Spleen (tissue), 13 donors: Measurements from ENCODE around the gene TNFAIP2. TPM values are rescaled to one million over a fixed set of nuclear protein-coding genes. Genes with fewer than 3 reads are reported as not detected.

Source experiments
- DNase-seq: peaks from one replicate; pipeline ENCODE4 v3.0.0-alpha.2; 2020
- H3K27ac ChIP-seq, 8 donors: fragments of 200-600 bp; sonication (generic) in 7 of 8; 1 replicate in 4 of 8; 2 replicates in 4 of 8; pipeline versions ENCODE4 v1.5.0 to v1.8.0; 2016 to 2021; ENCODE audit warnings: inconsistent platforms in 4 of 8, mild to moderate bottlenecking in 4 of 8, moderate library complexity in 1 of 8
- H3K27me3 ChIP-seq, 7 donors: fragments of 200-600 bp; sonication (generic) in 6 of 7; replicated peaks in 1 of 7; 1 replicate in 4 of 7; 2 replicates in 3 of 7; pipeline versions ENCODE4 v1.5.0 to v1.8.0; 2016 to 2021; ENCODE audit warnings: inconsistent platforms in 3 of 7, mild to moderate bottlenecking in 1 of 7
- H3K36me3 ChIP-seq, 6 donors: fragments of 200-600 bp; sonication (generic) in 5 of 6; 1 replicate in 4 of 6; 2 replicates in 2 of 6; pipeline versions ENCODE4 v1.5.0 to v1.8.0; 2016 to 2021; ENCODE audit warnings: inconsistent platforms in 2 of 6
- H3K4me1 ChIP-seq, 6 donors: fragments of 200-600 bp; sonication (generic) in 5 of 6; 1 replicate in 3 of 6; 2 replicates in 3 of 6; pipeline versions ENCODE4 v1.5.0 to v1.8.0; 2016 to 2021; ENCODE audit warnings: inconsistent platforms in 3 of 6
- H3K4me3 ChIP-seq, 8 donors: fragments of 200-600 bp; sonication (generic) in 7 of 8; 1 replicate in 4 of 8; 2 replicates in 4 of 8; pipeline versions ENCODE4 v1.5.0 to v1.8.0; 2016 to 2021; ENCODE audit warnings: inconsistent platforms in 4 of 8, mild to moderate bottlenecking in 4 of 8, moderate library complexity in 2 of 8
- H3K9me3 ChIP-seq, 8 donors: fragments of 200-600 bp; sonication (generic) in 7 of 8; 1 replicate in 4 of 8; 2 replicates in 4 of 8; pipeline versions ENCODE4 v1.5.0 to v1.8.0; 2016 to 2021; ENCODE audit warnings: inconsistent platforms in 4 of 8
- CTCF ChIP-seq, 11 experiments: fragments of 200-600 bp in 7 of 11; fragments of 450-650 bp in 4 of 11; sonication (generic) in 4 of 11; IDR thresholded peaks in 8 of 11; conservative IDR thresholded peaks in 3 of 11; 1 replicate in 7 of 11; 2 replicates in 4 of 11; pipeline versions ENCODE4 v1.4.0 to v1.8.0; 2016 to 2021; ENCODE audit warnings: antibody characterized with exemption in 11 of 11, inconsistent platforms in 4 of 11, mild to moderate bottlenecking in 1 of 11
- POLR2A ChIP-seq, 3 donors: fragments of 450-650 bp; IDR thresholded peaks; one replicate each; pipeline ENCODE4 v1.5.1; 2017; ENCODE audit warnings: antibody characterized with exemption in 3 of 3, mild to moderate bottlenecking in 1 of 3
- POLR2AphosphoS5 ChIP-seq, 3 donors: sonication (generic); formaldehyde crosslinking; IDR thresholded peaks; one replicate each; pipeline ENCODE4 v1.5.1; 2017; ENCODE audit warnings: antibody characterized with exemption in 3 of 3
- WGBS, 5 donors: extraction: QIAGEN DNeasy Blood & Tissue Kit in 3 of 5; methylation state at CpG; one replicate each; pipeline versions ENCODE4 v1.1.5 to v1.1.7; 2013 to 2018; 5-methylcytosine and 5-hydroxymethylcytosine counted together
- intact Hi-C: fragments of 100-400 bp; cut with DNase I; formaldehyde crosslinking; loops from one replicate; pipeline ENCODE4 v1.15.0; 2023; ENCODE audit warnings: low total_unique reads
- long read RNA-seq, 2 donors: transcript quantifications; one replicate each; lab custom pipeline, GENCODE V29; 2026
- polyA plus RNA-seq, 3 donors: library from polyadenylated mRNA; stranded (reverse); fragments of 200-250 nt; gene quantifications; one replicate each; pipeline ENCODE4 v1.2.1, GENCODE V29; 2013
- total RNA-seq, 7 donors: library from RNA; depleted of rRNA in 3 of 7; stranded (reverse); fragments of >200 nt in 3 of 7; fragmentation: NEBNext Ultra II Directional in 4 of 7; extraction: Animal tissue kit (Norgen Biotek cat#: 25700) in 4 of 7; gene quantifications; one replicate each; pipeline versions ENCODE4 v1.1.0 to v1.2.1, GENCODE V29; 2016 to 2021
- donor health status: healthy with polysubstance abuse.
- donor health status: DM: no; HTN: no; CAD: no; lungs with moderate emphysema.
- donor health status: DM: no; HTN: no; CAD: no.
- donor health status: Bipolar disorder and iron deficiency.
- donor health status: healthy.
- donor health status: DM: no; HTN: no; CAD: no.
- donor health status: DM: yes; HTN: yes; CAD: no.

TNFAIP2 gene
- total RNA-seq (100 to 1,000 TPM; 147 to 297 (median 261) TPM), polyA plus RNA-seq (100 to 1,000 TPM in 2 of 3 donors, 10 to 100 TPM in 1; 90.2 to 410 (median 391) TPM)
- long read RNA-seq, donor 1, full-length matches to known transcripts = 3 of 3 reads
- long read RNA-seq, donor 1, partial matches to known transcripts = 0 of 3 reads
- long read RNA-seq, donor 1, other reads (novel, unspliced or antisense) = 0 of 3 reads
- long read RNA-seq, donor 2, full-length matches to known transcripts = 1 of 1 reads
- long read RNA-seq, donor 2, partial matches to known transcripts = 0 of 1 reads
- long read RNA-seq, donor 2, other reads (novel, unspliced or antisense) = 0 of 1 reads

- WGBS, 5 donors = 0 to 2% (median 1%) methylated on average over 5 to 74 of the region's 74 CpGs
- H3K27me3 ChIP-seq = peaks cover 0 to 40% (median 18%) of the 10 kb centered on the region in 7 donors
- peak; percentile 92 for DNase-seq
- peaks cover 38 to 96% (median 83%) of the 10 kb centered on the region in 6 donors for H3K4me1 ChIP-seq
- intact Hi-C loops = no loop called here
- H3K36me3 ChIP-seq = peaks cover 0 to 24% (median 2%) of the 10 kb centered on the region in 6 donors
- no peaks in the 10 kb centered on the region for H3K9me3 ChIP-seq
- H3K27ac ChIP-seq = peak within 1 kb of the TSS; percentile 72 to 99 (median 94)
- TF ChIP-seq POLR2AphosphoS5 (IDR thresholded peaks at IDR 0.05) = peak; percentile 68 to 88 (median 79)
- TF ChIP-seq CTCF (IDR thresholded peaks at IDR 0.05 in 8 of 11, conservative IDR thresholded peaks at IDR 0.05 in 3 of 11) = no peak
- peak in 1 of 3 donors; percentile 79 for TF ChIP-seq POLR2A (IDR thresholded peaks at IDR 0.05)
- H3K4me3 ChIP-seq = peak within 1 kb of the TSS; percentile 48 to 77 (median 64)
Observed at GRCh38 chr14:103122947-103123633, at the start of gene TNFAIP2. Gene TNFAIP2, plus strand, starts transcription at chr14:103123461. Its CDS starts 2,997 bp downstream, at chr14:103126458.

- peaks cover 0 to 31% (median 0%) of the 10 kb centered on the region in 7 donors for H3K27me3 ChIP-seq
- TF ChIP-seq POLR2AphosphoS5 (IDR thresholded peaks at IDR 0.05) = no peak
- peak overlapping the region in 6 of 8 donors; percentile 7 to 80 (median 66) for H3K27ac ChIP-seq
- no peak overlapping the region for H3K4me3 ChIP-seq
- intact Hi-C loops = loop anchor here (10.0 kb wide), 1 partner anchor 221 kb away; no protein-coding TSS in a partner anchor
- H3K9me3 ChIP-seq = no peaks in the 10 kb centered on the region
- DNase-seq = peak; percentile 72
- H3K36me3 ChIP-seq = no peaks in the 10 kb centered on the region
- peaks cover 7 to 67% (median 44%) of the 10 kb centered on the region in 6 donors for H3K4me1 ChIP-seq
- WGBS, 5 donors = 67 to 72% (median 70%) methylated on average over 19 to 21 of the region's 21 CpGs
Observed at GRCh38 chr14:103073876-103074728, 49.2 kb upstream of the TNFAIP2 start.

- intact Hi-C loops = loop anchor here (10.0 kb wide), 1 partner anchor 220 kb away; no protein-coding TSS in a partner anchor
- H3K4me3 ChIP-seq = peak overlapping the region in 7 of 8 donors; percentile 28 to 69 (median 41)
- peak overlapping the region in 6 of 8 donors; percentile 38 to 80 (median 66) for H3K27ac ChIP-seq
- peak; percentile 33 to 83 (median 68) for TF ChIP-seq POLR2AphosphoS5 (IDR thresholded peaks at IDR 0.05)
- TF ChIP-seq CTCF (IDR thresholded peaks at IDR 0.05 in 8 of 11, conservative IDR thresholded peaks at IDR 0.05 in 3 of 11) = no peak
- no peaks in the 10 kb centered on the region for H3K36me3 ChIP-seq
- peaks cover 7 to 67% (median 44%) of the 10 kb centered on the region in 6 donors for H3K4me1 ChIP-seq
- H3K9me3 ChIP-seq = no peaks in the 10 kb centered on the region
- peak; percentile 88 for DNase-seq
- H3K27me3 ChIP-seq = peaks cover 0 to 31% (median 0%) of the 10 kb centered on the region in 7 donors
- WGBS, 5 donors = 23 to 29% (median 25%) methylated on average over 18 to 21 of the region's 21 CpGs
Observed at GRCh38 chr14:103074729-103075367, 48.4 kb upstream of the TNFAIP2 start.

- 8 to 13% (median 11%) methylated on average over 9 of the region's 9 CpGs for WGBS, 5 donors
- H3K27ac ChIP-seq = no peak overlapping the region
- H3K36me3 ChIP-seq = no peaks in the 10 kb centered on the region
- TF ChIP-seq POLR2AphosphoS5 (IDR thresholded peaks at IDR 0.05) (peak in 2 of 3 donors; percentile 35 to 87), CTCF (IDR thresholded peaks at IDR 0.05 in 8 of 11, conservative IDR thresholded peaks at IDR 0.05 in 3 of 11) (peak; percentile 51 to 91 (median 79)), POLR2A (IDR thresholded peaks at IDR 0.05) (no peak)
- intact Hi-C loops = loop anchor here (10.0 kb wide), 1 partner anchor 216 kb away; no protein-coding TSS in a partner anchor
- H3K9me3 ChIP-seq = no peaks in the 10 kb centered on the region
- H3K27me3 ChIP-seq = peaks cover 0 to 36% (median 0%) of the 10 kb centered on the region in 7 donors
- no peak overlapping the region for H3K4me3 ChIP-seq
- peaks cover 7 to 39% (median 30%) of the 10 kb centered on the region in 6 donors for H3K4me1 ChIP-seq
- DNase-seq = peak; percentile 92
Observed at GRCh38 chr14:103078420-103078749, 44.9 kb upstream of the TNFAIP2 start.
